Measurements from ENCODE around the gene GPR142. TPM values are rescaled to one million over a fixed set of nuclear protein-coding genes. Genes with fewer than 3 reads are reported as not detected.
A peak's percentile ranks its signal among the peaks of the same experiment; 100 is the strongest.

Gene GPR142
- total RNA-seq, 1 experiment from 2014 or later = not detected

- TF ChIP-seq OVOL2 (CRISPR knock-in tag; IDR thresholded peaks at IDR 0.05; ENCODE audit: borderline replicate concordance) (no peak), HMGA2 (CRISPR knock-in tag; IDR thresholded peaks at IDR 0.05) (no peak), NR2C2 (CRISPR knock-in tag; IDR thresholded peaks at IDR 0.05) (no peak), NFE2L1 (CRISPR knock-in tag; IDR thresholded peaks at IDR 0.05) (no peak), ZNF263 (CRISPR knock-in tag; IDR thresholded peaks at IDR 0.05; ENCODE audit: low read depth) (no peak), PRRX2 (CRISPR knock-in tag; IDR thresholded peaks at IDR 0.05) (no peak)
Observed at GRCh38 chr17:74337834-74338500, 29.3 kb upstream of the GPR142 start (continued).

GRCh38 chr17:74339537-74340195, 27.6 kb upstream of the GPR142 start:
- ChIA-PET POLR2A (no interaction called here), CTCF (no interaction called here)
- H3K4me3 Mint-ChIP-seq = no peak overlapping the region
- peaks cover 11% of the 10 kb centered on the region for H3K4me1 Mint-ChIP-seq
- no peak overlapping the region for H3K27ac Mint-ChIP-seq
- no peaks in the 10 kb centered on the region for H3K27me3 Mint-ChIP-seq (ENCODE audit: low read depth)
- no peaks in the 10 kb centered on the region for H3K36me3 Mint-ChIP-seq
- DNase-seq (ENCODE audit: low spot score) = no peak
- TF ChIP-seq MYBL2 (CRISPR knock-in tag; IDR thresholded peaks at IDR 0.05) = no peak
- no peak for ATAC-seq
- no peaks in the 10 kb centered on the region for H3K9me3 Mint-ChIP-seq

- no peak overlapping the region for H3K27ac Mint-ChIP-seq
- DNase-seq (ENCODE audit: low spot score) (no peak), ATAC-seq (no peak)
- ChIA-PET CTCF (interaction anchor here (0.6 to 1.4 kb wide), 4 partner anchors 11 to 35 kb away, joined by 3 to 5 read pairs (median 4); partner anchors contain the start of gene BTBD17), POLR2A (no interaction called here)
- H3K4me1 Mint-ChIP-seq = peaks cover 8% of the 10 kb centered on the region
- H3K9me3 Mint-ChIP-seq = no peaks in the 10 kb centered on the region
- no peaks in the 10 kb centered on the region for H3K36me3 Mint-ChIP-seq
- H3K4me3 Mint-ChIP-seq = no peak overlapping the region
- no peaks in the 10 kb centered on the region for H3K27me3 Mint-ChIP-seq (ENCODE audit: low read depth)
- TF ChIP-seq ZNF263 (CRISPR knock-in tag; IDR thresholded peaks at IDR 0.05; ENCODE audit: low read depth) = no peak
- TF ChIP-seq MYBL2 (CRISPR knock-in tag; IDR thresholded peaks at IDR 0.05) = no peak
- no peak for TF ChIP-seq TEAD1 (CRISPR knock-in tag; IDR thresholded peaks at IDR 0.05)
- TF ChIP-seq SOX15 (CRISPR knock-in tag; IDR thresholded peaks at IDR 0.05) = no peak
- no peak for TF ChIP-seq PRDM15 (CRISPR knock-in tag; IDR thresholded peaks at IDR 0.05)
- no peak for TF ChIP-seq PREB (CRISPR knock-in tag; IDR thresholded peaks at IDR 0.05; ENCODE audit: borderline replicate concordance)
- no peak for TF ChIP-seq NFE2L1 (CRISPR knock-in tag; IDR thresholded peaks at IDR 0.05)
Observed at GRCh38 chr17:74340470-74341023, 26.8 kb upstream of the GPR142 start.

GRCh38 chr17:74342224-74342623, 25.1 kb upstream of the GPR142 start:
- ChIA-PET CTCF (interaction anchor here (1.0 kb wide), 1 partner anchor 143 kb away, joined by 3 read pairs; no protein-coding TSS in a partner anchor), POLR2A (no interaction called here)
- no peak for DNase-seq (ENCODE audit: low spot score)
- peaks cover 6% of the 10 kb centered on the region; the same call in 1 of the 2 replicates for H3K4me1 Mint-ChIP-seq
- no peak; the same call in 1 of the 2 replicates for ATAC-seq
- H3K27me3 Mint-ChIP-seq (ENCODE audit: low read depth) = no peaks in the 10 kb centered on the region
- H3K4me3 Mint-ChIP-seq = no peak overlapping the region
- H3K36me3 Mint-ChIP-seq = no peaks in the 10 kb centered on the region
- H3K27ac Mint-ChIP-seq = no peak overlapping the region
- TF ChIP-seq ZNF423 (CRISPR knock-in tag; IDR thresholded peaks at IDR 0.05) (0 out of 2 replicates have a peak, but pooled peaks have one; percentile 40), PREB (CRISPR knock-in tag; IDR thresholded peaks at IDR 0.05; ENCODE audit: borderline replicate concordance) (no peak)
- H3K9me3 Mint-ChIP-seq = no peaks in the 10 kb centered on the region
